GM23338 (cell line): Measurements from ENCODE around the gene CFAP70. TPM values are rescaled to one million over a fixed set of nuclear protein-coding genes. Genes with fewer than 3 reads are reported as not detected.

Source experiments
- ATAC-seq: fragments of 200-7000 bp; cut with Tn5 transposase; 3 replicates; pipeline ENCODE4 v1.9.1; 2020
- DNase-seq: peaks from one replicate; pipeline ENCODE4 v3.0.0-alpha.2; 2015; ENCODE audit warnings: low spot score
- H2AFZ ChIP-seq: fragments of 200-600 bp; sonication (generic); 2 replicates; pipeline ENCODE4 v1.8.0; 2016; ENCODE audit warnings: antibody characterized with exemption, mild to moderate bottlenecking, moderate library complexity
- H3F3A ChIP-seq: fragments of 200-600 bp; sonication (generic); replicated peaks from 2 replicates; pipeline ENCODE4 v1.8.0; 2017; ENCODE audit warnings: antibody characterized with exemption, mixed run types, low read depth
- H3K27ac ChIP-seq: fragments of 200-600 bp; sonication (generic); 2 replicates; pipeline ENCODE4 v1.6.1; 2016; ENCODE audit warnings: low read depth
- H3K27me3 ChIP-seq: fragments of 200-600 bp; sonication (generic); 2 replicates; pipeline ENCODE4 v1.8.0; 2016; ENCODE audit warnings: mild to moderate bottlenecking, mixed run types, moderate library complexity; ENCODE audit not compliant: insufficient read depth
- H3K36me3 ChIP-seq: fragments of 200-600 bp; sonication (generic); 2 replicates; pipeline ENCODE4 v1.8.0; 2016; ENCODE audit warnings: mild to moderate bottlenecking; ENCODE audit not compliant: insufficient read depth
- H3K4me1 ChIP-seq: fragments of 200-600 bp; sonication (generic); 2 replicates; pipeline ENCODE4 v1.8.0; 2016; ENCODE audit warnings: mild to moderate bottlenecking, moderate library complexity; ENCODE audit not compliant: insufficient read depth
- H3K4me2 ChIP-seq: fragments of 200-600 bp; sonication (generic); 2 replicates; pipeline ENCODE4 v1.7.1; 2017; ENCODE audit warnings: mixed run types
- H3K4me3 ChIP-seq: fragments of 200-600 bp; sonication (generic); 2 replicates; pipeline ENCODE4 v1.6.1; 2016; ENCODE audit warnings: mixed run types
- H3K79me2 ChIP-seq: fragments of 200-600 bp; sonication (generic); replicated peaks from 2 replicates; pipeline ENCODE4 v1.8.0; 2017; ENCODE audit warnings: mild to moderate bottlenecking; ENCODE audit not compliant: insufficient read depth
- H3K9me2 ChIP-seq: fragments of 200-600 bp; sonication (generic); 2 replicates; pipeline ENCODE4 v1.8.0; 2017; ENCODE audit not compliant: insufficient read depth
- H4K20me1 ChIP-seq: fragments of 200-600 bp; sonication (generic); replicated peaks from 2 replicates; pipeline ENCODE4 v1.8.0; 2017; ENCODE audit warnings: mild to moderate bottlenecking; ENCODE audit not compliant: insufficient read depth
- H3K27ac Mint-ChIP-seq: 2 replicates; pipeline ENCODE4 v1.8.0; 2020; ENCODE audit warnings: inconsistent platforms, mild to moderate bottlenecking, moderate library complexity, mixed read lengths
- H3K27me3 Mint-ChIP-seq: 3 replicates; pipeline ENCODE4 v1.8.0; 2022; ENCODE audit warnings: low read depth, mild to moderate bottlenecking, moderate library complexity, mixed read lengths, inconsistent platforms; ENCODE audit not compliant: insufficient read depth, poor library complexity
- H3K36me3 Mint-ChIP-seq: 3 replicates; pipeline ENCODE4 v1.8.0; 2021; ENCODE audit warnings: low read depth, mild to moderate bottlenecking, inconsistent platforms, moderate library complexity, mixed read lengths
- H3K4me1 Mint-ChIP-seq: 3 replicates; pipeline ENCODE4 v1.8.0; 2020; ENCODE audit warnings: mild to moderate bottlenecking, inconsistent platforms, mixed read lengths
- H3K4me3 Mint-ChIP-seq: 3 replicates; pipeline ENCODE4 v1.8.0; 2021; ENCODE audit warnings: moderate library complexity, mild to moderate bottlenecking, inconsistent platforms, mixed read lengths
- H3K9me3 Mint-ChIP-seq: 3 replicates; pipeline ENCODE4 v1.8.0; 2020; ENCODE audit warnings: moderate library complexity, mild to moderate bottlenecking, inconsistent platforms, mixed read lengths
- CREB1 ChIP-seq: fragments of 250-450 bp; sonication (Bioruptor Pico); IDR thresholded peaks from 2 replicates; pipeline ENCODE4 v1.5.0; 2020; ENCODE audit warnings: low read depth, mild to moderate bottlenecking, moderate library complexity
- EZH2 ChIP-seq: fragments of 200-600 bp; sonication (generic); IDR thresholded peaks from one replicate; pipeline ENCODE4 v1.8.0; 2017; ENCODE audit warnings: antibody characterized with exemption, mild to moderate bottlenecking, low read depth; ENCODE audit not compliant: unreplicated experiment
- EZH2phosphoT487 ChIP-seq: fragments of 200-600 bp; sonication (generic); IDR thresholded peaks from one replicate; pipeline ENCODE4 v1.8.1; 2018; ENCODE audit warnings: antibody characterized with exemption; ENCODE audit not compliant: unreplicated experiment
- JUNB ChIP-seq: IDR thresholded peaks from one replicate; pipeline ENCODE4 v1.6.1; 2016; ENCODE audit warnings: antibody characterized with exemption; ENCODE audit not compliant: unreplicated experiment
- ZNF331 ChIP-seq: fragments of 250-450 bp; sonication (Bioruptor Pico); IDR thresholded peaks from 2 replicates; pipeline ENCODE4 v1.5.0; 2020; ENCODE audit warnings: low read depth, mild to moderate bottlenecking, moderate library complexity
- polyA plus RNA-seq: library from polyadenylated mRNA; unstranded; fragments of >200 nt; fragmentation: Nextera tagmentation; extraction: Ambion mirVana; gene quantifications from 2 replicates; pipeline ENCODE4 v1.2.1, GENCODE V29; 2016
- total RNA-seq: library from RNA; depleted of rRNA; stranded (reverse); fragments of >200 nt; shearing (Covaris generic); gene quantifications from 2 replicates; pipeline ENCODE4 v1.2.3, GENCODE V29; 2014
- TF ChIP-seq, protein P1 (sequence below), 2 experiments: fragments of 200-600 bp in 1 of 2; sonication (generic) in 1 of 2; conservative IDR thresholded peaks; 2 replicates each; pipeline versions ENCODE4 v1.5.1 to v1.6.1; 2016 to 2017; ENCODE audit warnings: antibody characterized with exemption in 2 of 2, low read depth in 2 of 2, mild to moderate bottlenecking in 2 of 2, moderate library complexity in 1 of 2
- TF ChIP-seq, protein P2 (sequence below): IDR thresholded peaks from one replicate; pipeline ENCODE4 v1.6.1; 2018; ENCODE audit warnings: antibody characterized with exemption; ENCODE audit not compliant: unreplicated experiment

The CFAP70 gene
- total and polyA plus RNA-seq, 2 experiments from 2014 or later: 0.17 to 0.24 TPM

DNA sequence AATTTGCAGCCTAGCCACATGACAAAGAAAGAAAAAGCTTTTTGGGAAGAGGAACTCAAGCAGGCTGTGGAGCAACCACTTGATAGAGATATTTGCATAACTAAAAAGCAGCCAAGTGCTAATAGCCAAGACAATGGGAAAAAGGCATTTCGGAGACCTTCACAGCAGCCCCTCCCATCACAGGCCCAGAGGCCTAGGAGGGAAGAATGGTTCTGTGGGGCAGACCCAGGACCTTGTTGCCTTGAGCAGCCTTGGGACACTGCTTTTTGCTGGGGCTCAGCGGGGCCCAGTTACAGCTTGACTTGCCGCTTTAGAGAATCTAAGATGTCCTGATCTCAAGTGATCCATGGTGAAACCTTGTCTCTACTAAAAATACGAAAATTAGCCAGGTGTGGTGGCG, 152.3 kb downstream of the CFAP70 start (continued):
- TF ChIP-seq, protein P1, sequence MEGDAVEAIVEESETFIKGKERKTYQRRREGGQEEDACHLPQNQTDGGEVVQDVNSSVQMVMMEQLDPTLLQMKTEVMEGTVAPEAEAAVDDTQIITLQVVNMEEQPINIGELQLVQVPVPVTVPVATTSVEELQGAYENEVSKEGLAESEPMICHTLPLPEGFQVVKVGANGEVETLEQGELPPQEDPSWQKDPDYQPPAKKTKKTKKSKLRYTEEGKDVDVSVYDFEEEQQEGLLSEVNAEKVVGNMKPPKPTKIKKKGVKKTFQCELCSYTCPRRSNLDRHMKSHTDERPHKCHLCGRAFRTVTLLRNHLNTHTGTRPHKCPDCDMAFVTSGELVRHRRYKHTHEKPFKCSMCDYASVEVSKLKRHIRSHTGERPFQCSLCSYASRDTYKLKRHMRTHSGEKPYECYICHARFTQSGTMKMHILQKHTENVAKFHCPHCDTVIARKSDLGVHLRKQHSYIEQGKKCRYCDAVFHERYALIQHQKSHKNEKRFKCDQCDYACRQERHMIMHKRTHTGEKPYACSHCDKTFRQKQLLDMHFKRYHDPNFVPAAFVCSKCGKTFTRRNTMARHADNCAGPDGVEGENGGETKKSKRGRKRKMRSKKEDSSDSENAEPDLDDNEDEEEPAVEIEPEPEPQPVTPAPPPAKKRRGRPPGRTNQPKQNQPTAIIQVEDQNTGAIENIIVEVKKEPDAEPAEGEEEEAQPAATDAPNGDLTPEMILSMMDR (conservative IDR thresholded peaks at IDR 0.05; ENCODE audit: low read depth in 2 of 2): no peak
- no peak for TF ChIP-seq EZH2
- TF ChIP-seq CREB1 (CRISPR knock-in tag): no peak
- TF ChIP-seq JUNB: no peak
- TF ChIP-seq ZNF331: no peak
- TF ChIP-seq EZH2phosphoT487: no peak
- TF ChIP-seq, protein P2, sequence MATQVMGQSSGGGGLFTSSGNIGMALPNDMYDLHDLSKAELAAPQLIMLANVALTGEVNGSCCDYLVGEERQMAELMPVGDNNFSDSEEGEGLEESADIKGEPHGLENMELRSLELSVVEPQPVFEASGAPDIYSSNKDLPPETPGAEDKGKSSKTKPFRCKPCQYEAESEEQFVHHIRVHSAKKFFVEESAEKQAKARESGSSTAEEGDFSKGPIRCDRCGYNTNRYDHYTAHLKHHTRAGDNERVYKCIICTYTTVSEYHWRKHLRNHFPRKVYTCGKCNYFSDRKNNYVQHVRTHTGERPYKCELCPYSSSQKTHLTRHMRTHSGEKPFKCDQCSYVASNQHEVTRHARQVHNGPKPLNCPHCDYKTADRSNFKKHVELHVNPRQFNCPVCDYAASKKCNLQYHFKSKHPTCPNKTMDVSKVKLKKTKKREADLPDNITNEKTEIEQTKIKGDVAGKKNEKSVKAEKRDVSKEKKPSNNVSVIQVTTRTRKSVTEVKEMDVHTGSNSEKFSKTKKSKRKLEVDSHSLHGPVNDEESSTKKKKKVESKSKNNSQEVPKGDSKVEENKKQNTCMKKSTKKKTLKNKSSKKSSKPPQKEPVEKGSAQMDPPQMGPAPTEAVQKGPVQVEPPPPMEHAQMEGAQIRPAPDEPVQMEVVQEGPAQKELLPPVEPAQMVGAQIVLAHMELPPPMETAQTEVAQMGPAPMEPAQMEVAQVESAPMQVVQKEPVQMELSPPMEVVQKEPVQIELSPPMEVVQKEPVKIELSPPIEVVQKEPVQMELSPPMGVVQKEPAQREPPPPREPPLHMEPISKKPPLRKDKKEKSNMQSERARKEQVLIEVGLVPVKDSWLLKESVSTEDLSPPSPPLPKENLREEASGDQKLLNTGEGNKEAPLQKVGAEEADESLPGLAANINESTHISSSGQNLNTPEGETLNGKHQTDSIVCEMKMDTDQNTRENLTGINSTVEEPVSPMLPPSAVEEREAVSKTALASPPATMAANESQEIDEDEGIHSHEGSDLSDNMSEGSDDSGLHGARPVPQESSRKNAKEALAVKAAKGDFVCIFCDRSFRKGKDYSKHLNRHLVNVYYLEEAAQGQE: no peak

DNA sequence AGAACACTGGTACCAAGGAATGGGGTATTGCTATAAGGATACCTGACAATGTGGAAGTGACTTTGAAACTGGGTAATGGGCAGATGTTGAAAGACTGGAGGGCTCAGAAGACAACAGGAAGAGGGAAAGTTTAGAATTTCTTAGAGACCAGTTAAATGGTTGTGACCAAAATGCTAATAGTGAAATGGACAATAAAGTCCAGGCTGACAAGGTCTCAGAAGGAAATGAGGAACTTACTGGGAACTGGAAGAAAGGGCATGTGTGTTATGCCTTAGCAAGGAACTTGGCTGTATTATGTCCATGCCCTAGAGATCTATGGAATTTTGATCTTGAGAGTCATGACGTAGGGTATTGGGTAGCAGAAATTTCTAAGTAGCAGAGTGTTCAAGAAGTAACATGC, 152.8 kb downstream of the CFAP70 start:
- H2AFZ ChIP-seq: no peak overlapping the region
- no peaks in the 10 kb centered on the region for H3K36me3 ChIP-seq
- no peak overlapping the region for H3K4me2 ChIP-seq
- H3K4me3 ChIP-seq: no peak overlapping the region
- Mint-ChIP-seq H3K4me1 (no peaks in the 10 kb centered on the region), H3K4me3 (no peak overlapping the region), H3K27ac (no peak overlapping the region), H3K36me3 (peaks cover 39% of the 10 kb centered on the region), H3K27me3 (peaks cover 2% of the 10 kb centered on the region), H3K9me3 (peaks cover 33% of the 10 kb centered on the region)
- DNase-seq (no peak), ATAC-seq (no peak)
- no peaks in the 10 kb centered on the region for H3K27me3 ChIP-seq
- no peak for TF ChIP-seq EZH2
- no peak for TF ChIP-seq CREB1 (CRISPR knock-in tag)
- TF ChIP-seq, protein P1 (conservative IDR thresholded peaks at IDR 0.05; ENCODE audit: low read depth in 2 of 2): no peak
- no peak overlapping the region for H3K27ac ChIP-seq
- H3K79me2 ChIP-seq: no peaks in the 10 kb centered on the region
- H3K9me2 ChIP-seq: no peaks in the 10 kb centered on the region
- H3K4me1 ChIP-seq: no peaks in the 10 kb centered on the region
- H4K20me1 ChIP-seq: no peaks in the 10 kb centered on the region
- no peaks in the 10 kb centered on the region for H3F3A ChIP-seq
